Mesenchymal stem cell (in vitro differentiated cells and primary cell): Measurements from ENCODE around the gene FGR.

Source experiments
- DNase-seq: peaks from one replicate; pipeline ENCODE4 v3.0.0-alpha.2; 2013
- H2AFZ ChIP-seq: one replicate; pipeline ENCODE4 v1.6.1; 2013; ENCODE audit warnings: low read depth, mild to moderate bottlenecking, control low read depth, inconsistent platforms, low read length, moderate library complexity
- H2AK5ac ChIP-seq: 2 replicates; pipeline ENCODE4 v1.6.1; 2013; ENCODE audit warnings: low read length, moderate library complexity, mild to moderate bottlenecking, inconsistent platforms; ENCODE audit not compliant: severe bottlenecking
- H2BK120ac ChIP-seq: one replicate; pipeline ENCODE4 v1.6.1; 2013; ENCODE audit warnings: low read depth, mild to moderate bottlenecking, inconsistent platforms, low read length, moderate library complexity
- H2BK12ac ChIP-seq, 2 experiments: one replicate each; pipeline ENCODE4 v1.6.1; 2013; ENCODE audit warnings: inconsistent platforms in 2 of 2, low read length in 2 of 2, mild to moderate bottlenecking in 2 of 2, moderate library complexity in 2 of 2, control low read depth in 1 of 2
- H2BK15ac ChIP-seq: one replicate; pipeline ENCODE4 v1.6.1; 2013; ENCODE audit warnings: mild to moderate bottlenecking, low read depth, inconsistent platforms; ENCODE audit not compliant: poor library complexity, severe bottlenecking
- H2BK5ac ChIP-seq: 2 replicates; pipeline ENCODE4 v1.6.1; 2013; ENCODE audit warnings: low read depth, mild to moderate bottlenecking, low read length, control low read depth, inconsistent platforms; ENCODE audit not compliant: poor library complexity, severe bottlenecking
- H3K14ac ChIP-seq, 2 experiments: one replicate each; pipeline ENCODE4 v1.6.1; 2013; ENCODE audit warnings: inconsistent platforms in 2 of 2, low read length in 2 of 2, control low read depth in 1 of 2, mild to moderate bottlenecking in 1 of 2, moderate library complexity in 1 of 2
- H3K18ac ChIP-seq, 2 experiments: one replicate each; pipeline ENCODE4 v1.6.1; 2013; ENCODE audit warnings: inconsistent platforms in 2 of 2, low read length in 2 of 2, control low read depth in 1 of 2, low read depth in 1 of 2, mild to moderate bottlenecking in 1 of 2
- H3K23ac ChIP-seq, 2 experiments: one replicate each; pipeline ENCODE4 v1.6.1; 2013; ENCODE audit warnings: inconsistent platforms in 2 of 2, low read length in 2 of 2, mild to moderate bottlenecking in 2 of 2, moderate library complexity in 2 of 2, control low read depth in 1 of 2
- H3K27ac ChIP-seq: 2 replicates; pipeline ENCODE4 v1.5.1; 2013; ENCODE audit warnings: mild to moderate bottlenecking, moderate library complexity, low read length, control low read depth, inconsistent platforms; ENCODE audit not compliant: poor library complexity, severe bottlenecking
- H3K27me3 ChIP-seq, 2 experiments: 2 replicates each; pipeline versions ENCODE4 v1.6.1 to v1.7.0; 2013; ENCODE audit warnings: low read length in 2 of 2, mild to moderate bottlenecking in 2 of 2, moderate library complexity in 2 of 2, control low read depth in 1 of 2, inconsistent platforms in 1 of 2; ENCODE audit not compliant: control insufficient read depth in 1 of 2, insufficient read depth in 1 of 2
- H3K36me3 ChIP-seq, 2 experiments: 2 replicates each; pipeline versions ENCODE4 v1.6.1 to v1.7.0; 2013; ENCODE audit warnings: low read length in 2 of 2, control low read depth in 1 of 2, inconsistent platforms in 1 of 2, low read depth in 1 of 2, mild to moderate bottlenecking in 1 of 2; ENCODE audit not compliant: insufficient read depth in 2 of 2, control insufficient read depth in 1 of 2
- H3K4ac ChIP-seq, 2 experiments: one replicate each; pipeline ENCODE4 v1.6.1; 2013; ENCODE audit warnings: inconsistent platforms in 2 of 2, low read length in 2 of 2, mild to moderate bottlenecking in 2 of 2, moderate library complexity in 2 of 2, control low read depth in 1 of 2, low read depth in 1 of 2
- H3K4me1 ChIP-seq: 2 replicates; pipeline ENCODE4 v1.6.1; 2013; ENCODE audit warnings: low read depth, low read length, control low read depth; ENCODE audit not compliant: control insufficient read depth, insufficient read depth
- H3K4me2 ChIP-seq: 2 replicates; pipeline ENCODE4 v1.6.1; 2013; ENCODE audit warnings: low read length, mild to moderate bottlenecking, inconsistent platforms; ENCODE audit not compliant: poor library complexity, severe bottlenecking
- H3K4me3 ChIP-seq, 2 experiments: 2 replicates each; pipeline versions ENCODE4 v1.5.1 to v1.7.0; 2013; ENCODE audit warnings: low read length in 2 of 2, mild to moderate bottlenecking in 2 of 2, control low read depth in 1 of 2, low read depth in 1 of 2; ENCODE audit not compliant: insufficient read depth in 1 of 2
- H3K79me1 ChIP-seq: replicated peaks from 2 replicates; pipeline ENCODE4 v1.6.1; 2013; ENCODE audit warnings: mild to moderate bottlenecking, control low read depth, low read length, inconsistent platforms; ENCODE audit not compliant: poor library complexity, severe bottlenecking
- H3K9ac ChIP-seq: 2 replicates; pipeline ENCODE4 v1.7.0; 2013; ENCODE audit warnings: mild to moderate bottlenecking, low read length, moderate library complexity
- H3K9me3 ChIP-seq: 2 replicates; pipeline ENCODE4 v1.7.0; 2013; ENCODE audit warnings: mild to moderate bottlenecking, low read length; ENCODE audit not compliant: control insufficient read depth
- H4K8ac ChIP-seq: one replicate; pipeline ENCODE4 v1.6.1; 2013; ENCODE audit warnings: inconsistent platforms, mild to moderate bottlenecking, low read length, moderate library complexity
- H4K91ac ChIP-seq: one replicate; pipeline ENCODE4 v1.6.1; 2013; ENCODE audit warnings: mild to moderate bottlenecking, low read length, inconsistent platforms
- WGBS: methylation state at CpG from one replicate; pipeline ENCODE4 v1.1.7; 2013; ENCODE audit warnings: mixed read lengths; 5-methylcytosine and 5-hydroxymethylcytosine counted together

Gene FGR

DNA sequence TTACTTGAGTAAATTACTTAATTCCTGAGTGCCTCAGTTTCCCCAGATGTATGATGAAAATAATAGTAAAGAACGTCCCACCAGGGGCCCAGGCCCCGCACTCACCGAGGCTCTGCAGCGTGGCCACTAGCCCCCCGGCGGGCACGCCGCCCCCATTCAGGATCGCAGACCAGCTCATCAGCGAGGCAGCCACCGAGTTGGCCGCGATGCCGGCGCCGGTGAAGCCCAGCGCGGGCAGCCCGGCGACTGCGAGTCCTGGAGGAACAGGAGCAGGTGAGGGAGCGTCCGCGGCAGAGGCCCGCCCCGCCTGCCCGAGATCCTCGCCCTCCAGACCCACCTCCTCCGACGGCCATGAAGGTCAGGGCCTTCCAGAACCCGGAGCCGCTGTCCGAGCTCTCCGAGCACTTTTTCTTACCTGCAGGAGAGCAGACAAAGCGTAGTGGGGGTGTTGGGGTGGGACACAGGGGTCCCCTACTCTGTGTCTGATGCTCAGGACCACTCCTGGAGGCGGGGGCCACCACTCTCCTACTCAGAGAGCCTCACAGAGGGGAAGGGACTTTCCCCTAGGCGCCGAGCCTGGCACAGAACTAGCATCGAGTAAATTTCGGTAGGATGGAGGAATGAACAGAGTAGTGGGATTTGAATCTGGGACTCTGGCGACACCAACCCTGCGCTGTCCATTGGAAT, 33.3 kb upstream of the FGR start:
- 91% methylated on average over 33 of the region's 42 CpGs for WGBS
- no peak overlapping the region for H3K23ac ChIP-seq
- H3K36me3 ChIP-seq: peaks cover 0 to 40% of the 10 kb centered on the region in 2 experiments
- no peak for DNase-seq
- no peak overlapping the region for H3K14ac ChIP-seq
- H3K27me3 ChIP-seq: no peaks in the 10 kb centered on the region
- H2BK5ac ChIP-seq: no peak overlapping the region
- peak overlapping the region in 1 of 2 experiments; percentile 24 for H3K4ac ChIP-seq
- H3K4me1 ChIP-seq: peaks cover 8% of the 10 kb centered on the region
- H3K27ac ChIP-seq: no peak overlapping the region
- H2BK15ac ChIP-seq: no peak overlapping the region
- no peak overlapping the region for H3K9ac ChIP-seq
- H2AK5ac ChIP-seq: no peak overlapping the region
- H3K9me3 ChIP-seq: no peaks in the 10 kb centered on the region
- H3K79me1 ChIP-seq: no peaks in the 10 kb centered on the region
- no peak overlapping the region for H3K4me3 ChIP-seq
- no peak overlapping the region for H3K4me2 ChIP-seq
- no peak overlapping the region for H2BK120ac ChIP-seq
- H4K91ac ChIP-seq: no peak overlapping the region
- no peak overlapping the region for H2BK12ac ChIP-seq
- H2AFZ ChIP-seq: no peak overlapping the region
- H3K18ac ChIP-seq: no peak overlapping the region
- no peak overlapping the region for H4K8ac ChIP-seq

- Histone ChIP-seq H2BK5ac (no peak overlapping the region), H3K4me2 (no peak overlapping the region), H3K18ac (no peak overlapping the region), H3K14ac (no peak overlapping the region), H2AFZ (no peak overlapping the region), H3K27me3 (no peaks in the 10 kb centered on the region), H4K91ac (no peak overlapping the region), H3K79me1 (no peaks in the 10 kb centered on the region), H2AK5ac (no peak overlapping the region), H3K27ac (no peak overlapping the region), H2BK15ac (no peak overlapping the region), H3K9me3 (no peaks in the 10 kb centered on the region), H3K23ac (no peak overlapping the region), H3K36me3 (peaks cover 0 to 40% of the 10 kb centered on the region in 2 experiments), H3K9ac (no peak overlapping the region), H2BK12ac (no peak overlapping the region), H3K4me1 (peaks cover 8% of the 10 kb centered on the region), H3K4ac (no peak overlapping the region), H2BK120ac (no peak overlapping the region), H4K8ac (no peak overlapping the region), H3K4me3 (no peak overlapping the region)
- 86% methylated on average over 4 of the region's 6 CpGs for WGBS
- DNase-seq: no peak
Measured at GRCh38 chr1:27666791-27667254, 31.8 kb upstream of the FGR start.

DNA sequence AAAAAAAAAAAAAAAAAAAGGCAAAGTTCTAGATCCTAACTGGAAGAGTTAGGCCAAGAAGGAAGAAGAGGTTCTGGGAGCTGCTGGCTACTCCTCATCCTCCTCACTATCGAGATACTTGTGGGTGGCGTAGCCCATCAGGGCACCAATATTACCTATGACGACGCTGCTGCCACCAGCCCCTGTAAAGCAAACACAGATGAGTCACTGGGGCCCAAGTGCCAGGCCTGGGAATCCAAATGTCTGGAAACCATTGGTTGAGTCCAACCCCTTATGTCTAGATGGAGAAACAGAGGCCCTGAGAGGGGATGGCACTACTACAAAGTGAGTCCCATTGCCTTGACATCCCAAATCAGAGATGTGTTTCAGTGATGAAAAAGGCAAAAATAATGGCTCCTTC, 31.3 kb upstream of the FGR start:
- H3K27me3 ChIP-seq: no peaks in the 10 kb centered on the region
- no peak for DNase-seq
- 94% methylated on average over 4 of the region's 4 CpGs for WGBS

GRCh38 chr1:27665016-27665651, 30.1 kb upstream of the FGR start:
- Histone ChIP-seq H2AK5ac (no peak overlapping the region), H3K27ac (no peak overlapping the region), H3K9ac (no peak overlapping the region), H2BK5ac (no peak overlapping the region), H4K8ac (no peak overlapping the region), H3K4me2 (no peak overlapping the region), H2AFZ (no peak overlapping the region), H3K27me3 (no peaks in the 10 kb centered on the region), H2BK120ac (no peak overlapping the region), H3K14ac (no peak overlapping the region), H3K18ac (peak overlapping the region in 1 of 2 experiments; percentile 15), H2BK12ac (no peak overlapping the region), H4K91ac (no peak overlapping the region), H3K4me1 (peaks cover 6% of the 10 kb centered on the region), H3K4ac (no peak overlapping the region), H3K23ac (no peak overlapping the region), H3K79me1 (no peaks in the 10 kb centered on the region), H3K4me3 (no peak overlapping the region), H2BK15ac (no peak overlapping the region), H3K9me3 (no peaks in the 10 kb centered on the region), H3K36me3 (peaks cover 0 to 40% of the 10 kb centered on the region in 2 experiments)
- 90% methylated on average over 9 of the region's 9 CpGs for WGBS
- DNase-seq: no peak

More for the DNA sequence above, 31.3 kb upstream of the FGR start:
- no peak overlapping the region for H2BK12ac ChIP-seq
- no peak overlapping the region for H2AK5ac ChIP-seq
- H4K91ac ChIP-seq: no peak overlapping the region
- H2AFZ ChIP-seq: no peak overlapping the region
- H3K14ac ChIP-seq: no peak overlapping the region
- no peaks in the 10 kb centered on the region for H3K79me1 ChIP-seq
- no peak overlapping the region for H2BK120ac ChIP-seq
- no peak overlapping the region for H3K9ac ChIP-seq
- no peak overlapping the region for H2BK15ac ChIP-seq
- H3K9me3 ChIP-seq: no peaks in the 10 kb centered on the region
- H2BK5ac ChIP-seq: no peak overlapping the region
- H4K8ac ChIP-seq: no peak overlapping the region
- no peak overlapping the region for H3K4me3 ChIP-seq
- H3K4me2 ChIP-seq: no peak overlapping the region
- peaks cover 0 to 40% of the 10 kb centered on the region in 2 experiments for H3K36me3 ChIP-seq
- H3K4me1 ChIP-seq: peaks cover 6% of the 10 kb centered on the region
- H3K18ac ChIP-seq: no peak overlapping the region
- H3K4ac ChIP-seq: no peak overlapping the region
- H3K27ac ChIP-seq: no peak overlapping the region
- no peak overlapping the region for H3K23ac ChIP-seq
